ENCODE measurements around the gene THOC2.

- TF ChIP-seq CTCF (IDR thresholded peaks at IDR 0.05) = no peak
- no peak for TF ChIP-seq POLR2A (IDR thresholded peaks at IDR 0.05)
These were observed 36.5 kb downstream of the THOC2 start for GRCh38 chrX:123696334-123696733.
